Parathyroid adenoma (tissue), 2 donors: Measurements from ENCODE around the gene RSF1.

ENCODE experiments used
- H2AFZ ChIP-seq: fragments of 300-600 bp; sonication (generic); one replicate; pipeline ENCODE4 v1.7.0; 2017; ENCODE audit warnings: antibody characterized with exemption, mild to moderate bottlenecking
- H3K27ac ChIP-seq: fragments of 300-600 bp; sonication (generic); one replicate; pipeline ENCODE4 v1.7.0; 2017
- H3K27me3 ChIP-seq: fragments of 300-600 bp; sonication (generic); one replicate; pipeline ENCODE4 v1.7.0; 2017; ENCODE audit warnings: low read length; ENCODE audit not compliant: control insufficient read depth, insufficient read depth
- H3K36me3 ChIP-seq: fragments of 300-600 bp; sonication (generic); one replicate; pipeline ENCODE4 v1.7.0; 2017; ENCODE audit warnings: low read length; ENCODE audit not compliant: control insufficient read depth, insufficient read depth
- H3K4me1 ChIP-seq: fragments of 300-600 bp; sonication (generic); one replicate; pipeline ENCODE4 v1.7.0; 2017; ENCODE audit warnings: control low read depth
- H3K4me2 ChIP-seq: fragments of 300-600 bp; sonication (generic); one replicate; pipeline ENCODE4 v1.7.0; 2017; ENCODE audit warnings: low read length
- H3K4me3 ChIP-seq: fragments of 300-600 bp; sonication (generic); one replicate; pipeline ENCODE4 v1.7.0; 2017; ENCODE audit warnings: low read depth, low read length
- H3K79me2 ChIP-seq: fragments of 300-600 bp; sonication (generic); one replicate; pipeline ENCODE4 v1.7.0; 2017; ENCODE audit warnings: control low read depth
- H3K9ac ChIP-seq: fragments of 300-600 bp; sonication (generic); one replicate; pipeline ENCODE4 v1.7.0; 2017; ENCODE audit warnings: mild to moderate bottlenecking
- H3K9me3 ChIP-seq: fragments of 300-600 bp; sonication (generic); one replicate; pipeline ENCODE4 v1.7.0; 2017; ENCODE audit warnings: low read length; ENCODE audit not compliant: control insufficient read depth
- TF ChIP-seq, protein P1 (sequence below): fragments of 300-600 bp; sonication (generic); IDR thresholded peaks from one replicate; pipeline ENCODE4 v1.7.0; 2017; ENCODE audit warnings: antibody characterized with exemption, mild to moderate bottlenecking
- donor health status: primary hyperparathyroidism.

Gene RSF1

DNA sequence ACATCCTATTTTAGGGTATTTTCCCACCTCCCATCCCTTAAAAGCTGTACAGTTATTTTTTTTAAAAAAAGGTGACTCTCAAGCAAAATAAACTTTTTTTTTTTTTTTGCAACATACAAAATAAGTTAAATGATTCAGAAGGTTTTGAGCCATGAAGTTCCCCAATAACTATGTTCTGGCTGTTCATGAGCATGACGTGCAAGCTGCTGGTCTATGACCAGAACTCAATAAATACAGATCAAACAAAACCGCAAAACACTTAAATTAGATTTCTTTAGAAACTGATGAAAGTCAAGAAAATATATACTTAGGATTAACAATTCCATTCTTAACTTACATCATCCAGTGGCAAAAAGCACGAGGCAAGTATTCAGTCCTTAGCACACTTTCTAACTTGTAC is 158.9 kb downstream of the RSF1 start:
- no peak overlapping the region for H3K4me3 ChIP-seq
- H3K36me3 ChIP-seq, result no peaks in the 10 kb centered on the region
- no peak overlapping the region for H3K27ac ChIP-seq
- TF ChIP-seq, protein P1, sequence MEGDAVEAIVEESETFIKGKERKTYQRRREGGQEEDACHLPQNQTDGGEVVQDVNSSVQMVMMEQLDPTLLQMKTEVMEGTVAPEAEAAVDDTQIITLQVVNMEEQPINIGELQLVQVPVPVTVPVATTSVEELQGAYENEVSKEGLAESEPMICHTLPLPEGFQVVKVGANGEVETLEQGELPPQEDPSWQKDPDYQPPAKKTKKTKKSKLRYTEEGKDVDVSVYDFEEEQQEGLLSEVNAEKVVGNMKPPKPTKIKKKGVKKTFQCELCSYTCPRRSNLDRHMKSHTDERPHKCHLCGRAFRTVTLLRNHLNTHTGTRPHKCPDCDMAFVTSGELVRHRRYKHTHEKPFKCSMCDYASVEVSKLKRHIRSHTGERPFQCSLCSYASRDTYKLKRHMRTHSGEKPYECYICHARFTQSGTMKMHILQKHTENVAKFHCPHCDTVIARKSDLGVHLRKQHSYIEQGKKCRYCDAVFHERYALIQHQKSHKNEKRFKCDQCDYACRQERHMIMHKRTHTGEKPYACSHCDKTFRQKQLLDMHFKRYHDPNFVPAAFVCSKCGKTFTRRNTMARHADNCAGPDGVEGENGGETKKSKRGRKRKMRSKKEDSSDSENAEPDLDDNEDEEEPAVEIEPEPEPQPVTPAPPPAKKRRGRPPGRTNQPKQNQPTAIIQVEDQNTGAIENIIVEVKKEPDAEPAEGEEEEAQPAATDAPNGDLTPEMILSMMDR, result no peak
- H3K27me3 ChIP-seq, result no peaks in the 10 kb centered on the region
- no peaks in the 10 kb centered on the region for H3K9me3 ChIP-seq
- no peak overlapping the region for H3K4me2 ChIP-seq
- no peaks in the 10 kb centered on the region for H3K4me1 ChIP-seq
- no peaks in the 10 kb centered on the region for H3K79me2 ChIP-seq
- H3K9ac ChIP-seq, result no peak overlapping the region
- no peak overlapping the region for H2AFZ ChIP-seq

DNA sequence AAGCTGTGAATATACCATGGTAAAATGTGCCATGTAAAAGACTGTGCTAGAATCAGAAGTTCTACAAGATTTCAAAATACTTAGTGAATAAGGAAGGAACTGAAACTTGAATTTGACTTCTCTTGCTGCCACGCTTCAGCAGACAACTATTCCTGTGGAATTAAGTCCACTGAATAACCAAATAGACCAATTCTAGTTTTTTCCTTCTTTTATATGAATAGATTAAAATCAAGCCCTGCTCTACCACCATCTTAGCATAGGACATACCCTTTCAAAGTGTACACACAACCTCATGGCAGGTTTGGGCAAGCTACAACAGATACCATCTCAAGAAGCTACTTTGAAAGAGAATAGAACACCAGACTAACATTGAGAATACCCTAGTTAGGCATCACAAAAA is 159.6 kb downstream of the RSF1 start:
- Histone ChIP-seq H3K27me3 (no peaks in the 10 kb centered on the region), H3K36me3 (no peaks in the 10 kb centered on the region), H3K9me3 (no peaks in the 10 kb centered on the region), H2AFZ (no peak overlapping the region), H3K4me1 (no peaks in the 10 kb centered on the region), H3K9ac (no peak overlapping the region), H3K4me3 (no peak overlapping the region), H3K27ac (no peak overlapping the region), H3K79me2 (no peaks in the 10 kb centered on the region), H3K4me2 (no peak overlapping the region)
- TF ChIP-seq, protein P1, result no peak

DNA sequence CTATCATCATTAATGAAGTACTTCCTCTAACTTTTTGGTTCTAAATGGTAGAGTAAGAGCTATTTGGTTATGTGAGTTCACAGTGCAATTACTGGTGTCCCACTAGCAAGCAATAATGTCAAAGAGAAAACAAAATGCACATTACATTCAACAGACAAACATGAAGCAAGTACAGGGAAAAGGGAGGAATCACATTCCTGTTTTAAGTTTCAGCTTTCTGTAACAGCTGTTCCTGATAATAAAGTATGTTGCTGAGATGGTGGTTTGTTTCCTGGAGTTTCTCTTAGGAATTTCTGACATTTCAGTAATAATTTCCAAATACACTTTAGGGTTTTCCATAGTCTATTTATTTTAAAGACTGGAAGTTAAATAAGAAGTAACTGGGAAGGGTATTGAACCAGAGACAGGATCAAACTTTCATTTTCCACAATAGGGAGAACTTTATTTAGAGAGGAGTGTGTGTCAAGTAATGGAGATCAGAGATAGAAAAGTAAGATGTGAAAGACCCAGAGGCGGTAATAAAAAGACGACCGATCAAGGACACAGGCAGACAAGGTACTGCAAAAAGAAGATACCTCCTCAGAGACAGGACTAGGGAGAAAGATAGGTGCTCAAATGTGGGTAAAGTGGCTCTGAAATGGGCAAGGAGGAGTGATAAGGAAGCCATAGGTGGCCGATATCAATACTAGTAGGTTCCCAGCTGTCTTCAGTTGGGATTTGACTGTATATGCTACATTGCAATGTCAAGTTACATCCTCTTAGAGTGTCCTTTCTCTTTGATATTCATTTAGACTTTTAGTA is 162.1 kb downstream of the RSF1 start:
- H3K27ac ChIP-seq, result no peak overlapping the region
- H3K4me2 ChIP-seq, result no peak overlapping the region
- TF ChIP-seq, protein P1, result no peak
- no peak overlapping the region for H3K4me3 ChIP-seq
- H3K4me1 ChIP-seq, result no peaks in the 10 kb centered on the region
- no peaks in the 10 kb centered on the region for H3K36me3 ChIP-seq
- no peaks in the 10 kb centered on the region for H3K27me3 ChIP-seq
- H3K9ac ChIP-seq, result no peak overlapping the region
- no peaks in the 10 kb centered on the region for H3K9me3 ChIP-seq
- H2AFZ ChIP-seq, result no peak overlapping the region
- H3K79me2 ChIP-seq, result no peaks in the 10 kb centered on the region

DNA sequence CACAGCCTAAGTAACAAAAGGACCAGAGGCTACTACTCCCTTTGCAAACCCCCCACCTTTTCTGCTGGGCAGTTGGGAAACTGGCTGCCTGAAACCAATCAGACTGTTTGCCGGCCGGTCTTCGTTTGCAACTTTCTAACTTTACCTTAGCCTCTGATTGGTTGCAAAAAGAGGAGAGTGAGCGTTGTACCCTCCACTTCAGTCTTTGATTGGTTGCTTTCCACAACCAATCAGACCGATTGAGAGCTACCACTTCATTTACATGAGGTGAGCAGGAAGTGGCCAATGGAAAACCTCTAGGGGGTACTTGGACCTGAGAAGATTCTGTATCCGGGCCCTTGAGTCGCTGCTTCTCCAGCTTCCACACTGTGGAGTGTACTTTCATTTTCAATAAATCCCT is 164.2 kb downstream of the RSF1 start:
- no peaks in the 10 kb centered on the region for H3K27me3 ChIP-seq
- no peak overlapping the region for H3K27ac ChIP-seq
- no peaks in the 10 kb centered on the region for H3K36me3 ChIP-seq
- no peak overlapping the region for H3K4me2 ChIP-seq
- no peaks in the 10 kb centered on the region for H3K79me2 ChIP-seq
- TF ChIP-seq, protein P1, result no peak
- H3K9me3 ChIP-seq, result no peaks in the 10 kb centered on the region
- no peaks in the 10 kb centered on the region for H3K4me1 ChIP-seq
- H3K9ac ChIP-seq, result no peak overlapping the region
- H3K4me3 ChIP-seq, result no peak overlapping the region
- no peak overlapping the region for H2AFZ ChIP-seq
